Activated naive CD4-positive, alpha-beta T cell treated with anti-CD3 and anti-CD28 coated beads, Interleukin-2, amount 50 U/mL, for 16 hours (primary cell): Measurements from ENCODE around the gene SCP2D1.

ENCODE experiments used
- DNase-seq: peaks from one replicate; pipeline ENCODE4 v3.0.0-alpha.2; 2020

SCP2D1 gene

DNA sequence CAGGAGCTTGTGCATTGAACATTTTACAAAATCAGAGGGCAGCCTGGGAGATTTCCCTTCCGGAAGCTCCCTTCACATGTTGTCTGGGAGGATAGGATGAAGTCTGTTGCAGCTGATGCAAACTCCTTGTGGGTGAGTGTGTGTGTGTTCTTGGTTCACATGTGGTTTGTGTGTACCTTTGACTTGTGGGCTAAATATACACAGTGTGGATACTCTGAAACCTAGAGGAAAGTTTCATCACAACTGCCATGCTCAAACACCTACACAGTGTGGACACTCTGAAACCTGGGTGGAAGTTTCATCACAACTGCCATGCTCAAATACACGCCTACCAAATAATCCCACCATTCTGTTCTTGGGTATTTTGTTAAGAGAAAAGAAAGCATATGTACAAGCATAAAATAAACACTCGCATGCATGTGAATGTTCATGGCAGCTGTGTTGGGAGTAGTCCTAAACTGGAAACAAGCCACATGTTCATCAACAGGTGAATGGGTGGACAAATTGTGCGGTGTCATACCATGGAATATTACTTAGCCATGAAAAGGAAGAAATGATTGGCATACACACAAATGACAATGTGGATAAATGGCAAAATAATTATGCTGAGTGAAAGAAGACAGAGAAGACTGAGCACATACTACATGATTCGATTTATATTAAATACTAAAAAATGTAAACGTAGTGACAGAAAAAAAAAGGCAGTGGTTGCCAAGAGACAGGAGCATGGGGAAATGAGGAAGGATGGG, 1.8 kb downstream of the SCP2D1 start:
- no peak for DNase-seq

DNA sequence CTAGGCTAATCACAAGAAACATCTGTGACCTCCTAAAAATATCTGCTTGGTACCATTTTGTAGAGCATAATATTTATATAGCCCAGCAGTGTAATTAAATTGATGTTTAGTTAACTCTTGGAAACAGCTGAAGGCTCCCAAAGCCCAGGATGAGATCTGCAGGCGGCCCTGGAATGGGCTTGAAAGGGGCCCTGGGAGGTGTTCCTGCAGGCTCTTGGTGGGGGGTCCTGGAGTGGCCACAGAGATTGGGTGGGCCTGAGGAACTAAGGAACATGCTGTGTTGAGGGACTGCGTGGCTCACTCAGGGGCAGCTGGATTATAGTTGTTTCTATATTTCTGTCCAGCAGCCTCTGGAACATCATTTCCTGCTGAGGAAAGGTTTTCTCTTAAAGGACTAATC, 9.2 kb downstream of the SCP2D1 start:
- no peak for DNase-seq

DNA sequence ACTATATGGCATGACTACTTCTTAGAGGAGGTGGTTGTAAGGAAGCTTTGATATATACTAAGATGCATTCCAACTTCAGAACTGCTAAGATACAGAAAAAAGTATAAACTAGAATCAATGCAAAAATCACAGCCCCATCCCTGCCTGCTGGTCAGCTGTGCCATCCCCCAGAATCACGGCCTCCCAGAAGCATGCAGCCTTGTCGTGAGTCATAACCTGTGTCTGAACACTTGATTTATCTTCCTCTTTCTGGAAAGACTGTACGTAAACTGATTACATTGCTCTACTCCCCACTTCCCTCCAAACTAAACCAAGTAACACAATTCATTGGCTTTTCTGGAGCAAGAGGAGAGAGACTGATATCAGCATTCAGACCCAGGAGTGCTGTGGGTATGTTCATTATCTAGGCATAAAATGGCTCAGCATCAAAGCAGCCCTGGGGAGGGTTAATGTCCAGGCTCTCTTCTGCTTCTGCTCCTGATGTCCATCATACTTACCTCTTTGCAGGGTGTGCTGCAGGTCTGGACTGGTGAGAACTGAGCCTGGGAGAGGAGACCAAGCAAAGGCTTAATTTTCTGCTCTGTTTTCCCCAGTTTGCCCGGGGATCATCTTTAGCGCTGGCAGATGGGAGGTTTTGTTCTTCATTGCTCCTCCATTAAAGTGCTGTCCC, 18.4 kb downstream of the SCP2D1 start:
- no peak for DNase-seq

DNA sequence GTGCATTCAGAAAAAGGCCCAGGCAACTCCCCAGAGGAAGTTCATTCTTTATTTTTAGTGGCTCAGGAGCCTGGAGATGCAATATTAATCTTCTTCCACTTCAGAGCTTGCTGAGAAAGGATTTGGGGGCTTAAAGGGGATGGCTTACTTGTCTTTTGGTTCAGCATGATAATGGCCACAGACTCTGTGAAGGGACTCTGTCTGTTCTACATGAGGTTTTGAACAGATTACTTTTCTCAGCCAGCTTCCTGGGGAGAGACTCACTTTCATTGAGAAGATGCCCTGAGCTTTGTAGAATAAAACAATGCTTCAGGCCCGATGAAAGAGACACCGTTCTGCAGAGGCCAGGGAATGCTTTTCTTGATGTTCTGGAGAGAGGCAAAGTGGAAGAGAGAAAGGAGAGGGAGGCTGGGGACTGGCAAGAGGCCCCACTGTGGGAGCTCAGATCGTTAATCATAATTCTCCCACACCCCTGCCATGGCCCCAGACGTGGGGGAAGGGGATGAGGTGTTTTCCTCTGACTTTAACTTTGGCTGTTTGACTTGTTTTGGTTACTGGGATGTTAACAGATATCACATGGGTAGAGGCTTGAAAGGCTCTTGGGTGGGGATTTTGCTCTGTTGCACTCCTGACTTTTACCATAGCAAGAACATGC, 19.1 kb downstream of the SCP2D1 start:
- no peak for DNase-seq

DNA sequence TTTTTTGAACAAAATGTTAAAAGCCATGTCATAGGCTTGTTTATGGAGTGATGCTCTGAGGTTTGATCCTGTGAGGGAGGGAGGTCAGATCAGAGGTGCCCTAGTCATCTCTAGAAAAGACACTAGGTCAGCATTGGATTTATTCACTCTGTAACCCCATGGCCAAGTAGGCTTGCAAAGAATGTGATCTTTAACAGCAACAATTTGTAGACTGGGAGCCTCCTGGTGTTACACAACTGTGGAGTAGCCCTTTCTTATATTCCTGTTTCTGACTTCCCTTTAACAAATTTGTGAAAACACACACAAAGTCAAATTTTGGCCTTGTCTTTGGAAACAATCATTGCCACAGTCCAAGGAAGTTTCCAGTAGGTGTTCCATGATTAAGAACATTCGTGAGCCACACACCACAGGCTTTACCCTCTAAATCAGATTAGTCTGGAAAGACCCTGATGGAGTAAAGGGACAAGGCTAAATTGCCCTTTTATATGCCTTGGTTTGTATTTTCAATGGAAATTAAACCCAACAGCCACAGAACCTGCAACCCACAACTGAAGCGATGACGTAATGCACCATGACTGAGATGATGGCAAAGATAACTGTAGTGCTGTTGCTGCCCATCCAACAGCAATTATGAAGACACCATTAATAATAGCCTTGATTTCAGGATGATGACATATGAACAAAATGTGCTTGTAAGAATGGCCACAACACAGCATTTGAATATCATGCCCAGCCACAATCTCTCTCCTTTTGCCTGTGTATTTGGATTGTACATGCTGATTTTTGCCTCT, 22.1 kb downstream of the SCP2D1 start:
- DNase-seq, result no peak

DNA sequence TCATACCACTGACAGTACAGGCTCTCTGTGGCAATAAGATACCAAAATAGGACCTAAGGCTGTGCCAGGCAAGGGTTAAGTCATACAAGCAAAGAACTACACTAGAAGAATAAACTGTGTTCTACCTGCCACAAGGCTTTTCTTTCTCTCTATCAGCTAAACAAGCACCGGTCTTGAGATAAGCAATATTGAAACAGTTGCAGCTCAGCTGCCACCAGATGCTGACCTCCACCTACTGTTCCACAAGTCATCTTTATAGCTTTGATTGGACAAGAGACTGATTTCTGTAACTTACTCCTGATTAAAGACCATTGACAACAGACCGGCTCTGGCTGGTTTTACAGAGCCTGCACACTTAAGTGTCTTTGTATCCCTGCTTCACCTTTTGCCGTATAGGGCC, 24.1 kb downstream of the SCP2D1 start:
- no peak for DNase-seq

DNA sequence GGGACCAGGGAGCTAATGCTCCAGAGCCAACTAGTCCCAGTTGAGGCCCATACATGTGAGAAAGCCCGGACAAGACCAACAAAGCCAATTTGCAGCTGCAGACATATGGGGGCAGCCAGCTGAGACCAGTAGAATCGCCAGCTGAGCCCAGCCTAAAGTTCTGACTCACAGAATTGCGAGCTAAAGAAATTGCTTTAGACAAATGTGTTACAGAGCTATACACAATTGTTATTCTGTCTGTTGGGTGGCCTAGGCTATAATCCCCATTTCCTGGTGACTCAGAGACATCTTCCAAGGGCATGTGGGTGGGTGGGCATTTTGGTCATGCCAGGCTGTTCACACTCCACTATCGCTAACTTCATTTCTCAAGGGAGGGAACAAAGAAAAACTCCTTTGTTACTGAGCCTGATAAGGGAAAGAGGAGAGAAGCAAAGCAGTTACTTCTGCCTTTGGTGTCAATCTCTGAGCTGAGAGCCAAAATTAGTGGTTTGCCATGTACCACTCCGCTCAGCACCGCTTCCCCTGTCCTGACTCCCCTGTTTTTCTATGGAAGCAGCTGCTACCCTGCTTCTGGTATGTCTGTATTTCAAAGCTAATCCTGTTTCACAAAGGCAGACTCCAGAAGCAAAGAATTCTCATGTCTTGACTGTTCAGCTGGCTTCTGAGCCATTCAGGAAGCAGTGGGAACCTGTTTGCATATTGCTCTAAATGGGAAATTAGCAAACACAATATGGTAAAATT, 26.1 kb downstream of the SCP2D1 start:
- no peak for DNase-seq

DNA sequence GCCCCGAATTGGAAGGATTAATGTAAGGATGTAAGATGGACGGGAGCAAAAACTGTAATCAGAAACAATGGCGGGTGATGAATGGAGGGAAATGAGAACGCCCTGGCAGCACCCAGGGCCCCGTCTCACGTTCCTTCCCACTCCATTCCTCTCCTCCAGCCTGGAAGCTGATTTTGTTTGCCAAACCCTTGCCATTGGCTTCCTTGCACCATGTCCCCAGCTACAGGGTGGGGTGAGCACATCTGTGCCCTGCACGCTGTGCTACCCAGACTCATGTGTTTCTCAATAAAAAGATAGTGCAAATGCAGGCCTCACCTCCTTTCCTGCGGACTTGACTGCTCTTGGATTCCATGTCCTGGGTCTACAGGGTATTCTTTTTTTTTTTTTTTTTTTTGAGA, 26.7 kb downstream of the SCP2D1 start:
- DNase-seq, result no peak

DNA sequence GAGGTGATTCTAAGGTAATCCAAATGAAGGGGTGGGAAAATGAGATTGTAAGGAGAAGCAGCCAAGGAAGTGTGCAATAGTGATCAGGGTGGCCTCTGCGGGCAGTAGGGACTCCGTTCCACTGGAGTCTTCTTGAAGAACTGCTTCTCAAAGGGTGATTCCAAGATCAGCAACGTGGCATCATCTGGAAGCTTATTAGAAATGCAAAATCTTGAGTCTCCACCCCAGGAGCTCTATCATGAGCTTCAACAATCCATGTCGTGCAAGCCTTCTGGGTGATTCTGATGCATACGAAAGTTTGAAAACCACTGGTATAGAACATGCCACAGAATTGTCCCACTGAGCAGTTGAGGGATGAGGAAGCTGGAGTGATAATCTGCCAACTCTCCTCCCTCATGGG, 31.4 kb downstream of the SCP2D1 start:
- DNase-seq, result no peak

DNA sequence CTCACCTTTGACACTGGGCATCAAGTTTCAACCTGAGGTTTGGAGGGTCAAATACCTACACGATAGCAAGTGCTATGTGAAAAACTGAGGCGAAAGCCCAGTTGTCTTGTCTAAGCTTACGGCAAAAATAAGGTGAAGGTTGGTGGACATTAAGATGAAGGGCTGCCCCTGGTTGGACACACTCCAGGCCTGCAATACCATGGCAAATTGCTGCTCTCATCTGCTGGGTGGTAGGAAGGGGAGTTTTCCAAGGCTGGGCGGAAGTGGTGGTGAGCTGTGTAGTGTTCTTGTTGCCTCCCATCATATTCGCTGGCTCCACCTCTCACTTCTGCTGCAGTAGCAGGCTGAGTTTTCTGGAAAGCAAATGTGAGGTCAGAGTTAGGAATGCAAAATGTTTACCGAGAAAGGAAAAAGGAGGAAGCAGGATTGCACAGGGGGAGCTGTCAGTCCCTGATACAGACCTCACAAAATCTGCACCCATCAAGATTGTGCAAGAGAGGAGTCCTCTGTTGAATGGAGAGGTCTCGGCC, 33.7 kb downstream of the SCP2D1 start:
- no peak for DNase-seq

DNA sequence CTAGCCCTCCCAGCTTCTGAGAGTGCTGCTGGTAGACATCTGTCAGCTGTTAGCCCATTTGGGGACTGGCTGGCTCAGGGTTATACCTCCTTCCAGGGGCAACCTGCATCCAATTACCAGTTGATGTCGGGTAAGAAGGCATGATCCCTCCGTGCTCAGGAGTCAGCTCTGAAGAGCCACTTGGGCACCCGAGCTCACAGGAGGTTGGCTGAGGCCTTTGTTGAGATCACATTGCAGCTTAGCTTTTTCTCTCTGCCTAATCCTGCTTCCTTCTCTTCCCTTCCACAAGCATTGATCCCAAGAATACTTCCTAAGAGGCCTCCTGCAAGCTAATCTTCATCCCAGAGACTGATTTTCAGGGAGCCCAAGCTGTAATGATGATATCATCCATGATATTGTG, 35.5 kb downstream of the SCP2D1 start:
- no peak for DNase-seq

DNA sequence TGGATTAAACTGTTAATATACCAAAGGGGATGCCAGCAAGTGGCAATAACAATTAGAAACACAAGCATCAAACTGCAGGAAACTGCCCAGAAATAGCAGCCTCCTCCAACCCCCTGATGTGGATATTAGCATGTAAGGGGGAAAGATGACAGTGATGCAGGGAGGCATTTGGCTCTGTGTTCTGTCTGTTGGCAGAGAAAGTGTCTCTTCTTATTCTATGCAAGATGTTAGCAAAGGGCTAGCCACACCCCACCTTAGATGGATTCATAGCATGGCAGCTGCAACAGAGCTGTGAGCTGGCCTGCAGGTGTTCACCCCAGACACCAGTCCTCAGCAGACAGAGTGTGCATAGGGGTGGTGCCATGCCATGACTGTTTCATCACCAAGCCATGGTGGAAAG, 38.0 kb downstream of the SCP2D1 start:
- no peak for DNase-seq

DNA sequence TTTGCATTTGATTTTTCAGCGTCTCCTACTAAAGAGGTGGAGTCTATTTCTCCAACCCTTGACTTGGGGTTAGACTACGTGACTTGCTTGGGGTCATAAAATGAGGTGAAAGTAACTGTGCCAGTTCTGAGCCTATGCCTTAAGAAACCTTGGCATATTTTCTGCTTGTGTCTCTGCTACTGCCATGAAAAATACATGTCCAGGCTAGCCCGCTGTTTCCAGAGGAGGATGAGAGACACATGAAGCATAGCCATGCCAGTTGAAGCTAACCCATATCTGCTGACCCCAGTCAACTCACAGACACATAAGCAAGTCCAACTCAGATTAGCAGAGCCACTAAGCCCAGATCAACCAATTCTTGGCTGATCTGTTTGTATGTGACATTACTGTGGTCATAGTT, 38.7 kb downstream of the SCP2D1 start:
- no peak for DNase-seq

DNA sequence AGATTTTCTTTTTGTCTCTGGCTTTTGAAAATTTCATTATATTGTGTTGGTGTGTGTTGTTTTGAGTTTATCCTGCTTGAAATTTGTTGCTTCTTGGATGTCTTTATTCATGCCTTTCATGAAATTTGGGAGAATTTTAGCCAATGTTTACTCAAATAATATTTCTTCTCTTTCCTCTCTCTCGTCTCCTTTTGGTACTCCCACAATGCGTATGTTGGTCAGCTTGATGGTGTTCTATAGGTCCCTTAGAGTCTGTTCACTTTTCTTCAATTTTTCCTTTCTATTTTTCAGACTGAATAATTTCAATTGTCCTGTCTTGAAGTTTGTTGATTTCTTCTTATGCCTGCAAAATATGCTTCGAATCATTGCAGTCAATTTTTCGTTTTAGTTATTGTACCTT, 39.6 kb downstream of the SCP2D1 start:
- no peak for DNase-seq

DNA sequence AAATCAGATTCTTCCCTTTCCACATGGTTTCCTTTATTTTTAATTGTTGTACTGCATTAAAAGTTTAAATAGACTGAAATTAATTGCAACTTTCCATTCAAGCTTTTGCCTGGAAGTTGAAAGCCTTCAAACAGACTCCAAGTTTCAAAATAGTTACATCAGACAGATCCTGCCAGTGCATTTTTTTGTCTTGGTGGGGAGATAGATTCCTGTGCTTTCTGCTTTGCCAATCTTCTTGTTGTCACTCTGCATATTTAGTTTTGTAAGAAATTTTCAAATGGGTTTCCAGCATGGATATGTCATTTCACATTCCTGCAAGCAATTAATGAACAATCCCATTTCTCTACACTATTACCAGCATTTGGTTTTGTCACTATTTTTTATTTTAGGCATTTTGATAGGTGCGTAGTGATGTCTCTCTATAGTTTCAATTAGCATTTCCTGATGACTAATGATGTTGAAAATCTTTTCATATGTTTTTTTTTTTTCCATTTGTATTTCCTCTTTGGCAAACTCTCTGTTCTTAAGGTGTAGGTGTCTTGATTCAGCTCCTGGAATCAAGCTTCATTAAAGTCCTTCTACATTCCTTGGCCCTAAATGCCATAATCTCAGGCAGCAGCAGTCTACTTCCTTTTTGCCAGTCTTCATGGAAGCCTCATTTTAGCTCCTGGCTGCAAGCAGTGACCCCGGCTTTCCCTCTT, 40.5 kb downstream of the SCP2D1 start:
- no peak for DNase-seq

DNA sequence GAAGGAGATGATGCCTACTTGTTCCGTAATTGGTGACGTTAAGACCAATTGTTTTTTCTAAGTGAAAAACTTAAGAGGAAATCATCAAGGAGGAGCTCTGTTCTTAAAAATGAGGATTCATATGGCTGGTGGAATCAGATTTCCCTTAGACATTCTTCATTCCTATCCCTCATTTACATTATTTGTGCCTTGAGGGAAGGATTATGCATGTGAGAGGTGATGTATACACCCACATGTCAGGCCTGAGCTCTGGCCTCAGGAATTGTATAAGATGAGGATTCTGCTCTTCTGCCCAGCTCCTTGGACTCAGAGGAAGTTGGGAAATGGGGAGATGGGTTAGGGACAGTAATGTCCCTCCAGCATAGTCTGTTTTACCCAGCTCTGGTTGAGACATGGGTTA, 42.3 kb downstream of the SCP2D1 start:
- DNase-seq, result no peak

DNA sequence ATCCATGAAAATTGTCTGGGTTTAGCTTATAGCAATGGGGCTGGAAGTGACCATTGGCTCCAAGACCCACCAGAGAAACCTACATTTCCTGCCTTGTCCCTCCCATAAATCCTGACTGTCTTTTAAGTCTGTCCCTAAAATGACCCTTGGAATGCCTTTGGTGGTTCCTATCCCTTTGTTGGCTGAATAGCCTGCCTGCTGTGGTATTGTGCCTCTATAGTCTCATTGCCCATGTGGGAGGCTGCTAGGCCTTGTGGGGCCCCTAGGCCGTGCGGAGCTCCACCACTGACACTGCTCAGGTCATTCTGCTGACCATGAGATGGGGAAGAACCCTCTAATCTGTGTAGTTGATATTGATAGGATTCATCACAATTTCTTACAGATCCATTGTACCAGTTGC, 43.3 kb downstream of the SCP2D1 start:
- DNase-seq, result no peak

DNA sequence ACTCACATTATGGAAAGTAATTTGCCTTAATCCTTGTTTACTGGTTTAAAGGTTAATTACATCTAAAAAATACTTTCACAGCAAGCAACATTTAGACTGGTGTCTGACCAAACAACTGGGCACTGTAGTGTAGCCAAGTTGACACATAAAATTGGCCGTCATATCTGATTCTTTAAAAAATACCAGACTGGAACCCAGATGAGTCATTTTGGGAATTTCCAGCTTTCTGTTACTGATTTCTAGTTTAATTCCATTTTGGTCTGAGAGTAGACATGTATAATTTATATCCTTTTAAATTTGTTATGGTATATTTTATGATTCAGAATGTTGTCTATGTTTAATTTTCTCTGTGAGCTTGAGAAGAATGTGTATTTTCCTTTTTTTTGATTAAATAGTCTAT, 44.1 kb downstream of the SCP2D1 start:
- DNase-seq, result no peak

DNA sequence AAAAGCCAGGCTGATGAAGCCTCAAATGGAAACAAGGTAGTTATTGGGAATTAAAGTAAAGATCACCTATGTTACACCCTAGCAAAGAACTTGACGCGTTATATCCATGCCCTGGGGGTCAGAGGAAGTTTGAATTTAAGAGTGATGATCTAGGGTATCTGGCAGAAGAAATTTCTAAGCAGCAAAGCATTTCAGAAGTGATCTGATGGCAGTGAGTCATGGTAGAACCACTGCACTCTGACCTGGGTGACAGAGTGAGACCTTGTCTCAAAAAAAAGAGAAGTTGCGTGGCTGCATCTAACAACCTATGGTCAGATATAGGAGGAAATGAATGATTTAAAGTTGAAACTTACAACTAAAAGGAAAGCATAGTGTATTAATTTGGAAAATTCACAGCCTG, 45.2 kb downstream of the SCP2D1 start:
- no peak for DNase-seq
